ENCODE data around the gene KIAA1549. TPM values are rescaled to one million over a fixed set of nuclear protein-coding genes. Genes with fewer than 3 reads are reported as not detected.

The KIAA1549 gene
- total and polyA plus RNA-seq, 9 of the 15 experiments (the other 6 are each of a cell fraction or from before 2014, with no cell fraction given) = 0.01 to 0.29 (median 0.07) TPM

GRCh38 chr7:138848056-138848980, 132.9 kb downstream of the KIAA1549 start:
- Histone ChIP-seq H3K4me2 (ENCODE audit: insufficient read depth, low read length) (no peak overlapping the region), H3K4me3 (no peak overlapping the region), H3K27me3 (ENCODE audit: control insufficient read depth in 2 of 2, insufficient read depth in 2 of 2, low read length in 2 of 2) (peaks cover 11 to 18% of the 10 kb centered on the region in 2 experiments; a peak in 4 of 5 replicates), H3K9ac (ENCODE audit: insufficient read depth in 1 of 2, low read depth in 2 of 2, low read length in 2 of 2) (no peak overlapping the region), H4K20me1 (replicated peaks; ENCODE audit: control insufficient read depth, insufficient read depth, low read length) (no peaks in the 10 kb centered on the region), H3K9me3 (replicated peaks; ENCODE audit: control insufficient read depth, insufficient read depth, low read depth, low read length) (no peaks in the 10 kb centered on the region), H3K27ac (ENCODE audit: extremely low read depth, low read depth, low read length) (no peak overlapping the region), H3K36me3 (ENCODE audit: control insufficient read depth, insufficient read depth, low read length) (no peaks in the 10 kb centered on the region), H3K4me1 (replicated peaks in 1 of 2; ENCODE audit: control insufficient read depth in 2 of 2, insufficient read depth in 2 of 2, low read length in 2 of 2) (peaks cover 4% of the 10 kb centered on the region in 2 experiments; a peak in 2 of 5 replicates), H2AFZ (ENCODE audit: low read depth, low read length) (no peak overlapping the region), H3K9me1 (ENCODE audit: control insufficient read depth, insufficient read depth, low read length) (no peaks in the 10 kb centered on the region), H3K79me2 (ENCODE audit: control insufficient read depth, insufficient read depth, low read length) (no peaks in the 10 kb centered on the region)
- ATAC-seq = no peak
- ChIA-PET CTCF (ENCODE audit: low intra/inter-chr PET ratio) (no interaction called here), POLR2A (no interaction called here)
- in situ Hi-C loops (cut with MboI) = no loop called here
- BruUV-seq (replicated peaks) = no TSS peak
- no peak for TF ChIP-seq CEBPG (CRISPR knock-in tag; IDR thresholded peaks at IDR 0.05)
- TF ChIP-seq CEBPG (tag; conservative IDR thresholded peaks at IDR 0.05 in 1 of 2, IDR thresholded peaks at IDR 0.05 in 1 of 2) = peak in 1 of 2 experiments; percentile 23; a peak in 1 of 4 replicates
- TF ChIP-seq PTTG1 (tag; IDR thresholded peaks at IDR 0.05; ENCODE audit: low read depth) = no peak
- TF ChIP-seq NFE2 (IDR thresholded peaks at IDR 0.05; ENCODE audit: low read depth) = 0 out of 2 replicates have a peak, but pooled peaks have one; percentile 8
- intact Hi-C loops (cut with micrococcal nuclease) = no loop called here
- DNase-seq (ENCODE audit: extremely low read depth in 1 of 4, low spot score in 3 of 4) = no peak
- 2% methylated on average over 3 of the region's 3 CpGs for WGBS (ENCODE audit: insufficient coverage, low coverage, missing lambda C conversion rate)
- FAIRE-seq = no peak

- Histone ChIP-seq H3K9me1 (ENCODE audit: control insufficient read depth, insufficient read depth, low read length) (no peaks in the 10 kb centered on the region), H3K27me3 (ENCODE audit: control insufficient read depth in 2 of 2, insufficient read depth in 2 of 2, low read length in 2 of 2) (peaks cover 2 to 8% of the 10 kb centered on the region in 2 experiments; a peak in 3 of 5 replicates), H3K9me3 (replicated peaks; ENCODE audit: control insufficient read depth, insufficient read depth, low read depth, low read length) (no peaks in the 10 kb centered on the region), H3K4me1 (replicated peaks in 1 of 2; ENCODE audit: control insufficient read depth in 2 of 2, insufficient read depth in 2 of 2, low read length in 2 of 2) (peaks cover 4 to 7% of the 10 kb centered on the region in 2 experiments; a peak in 4 of 5 replicates), H2AFZ (ENCODE audit: low read depth, low read length) (no peak overlapping the region), H3K79me2 (ENCODE audit: control insufficient read depth, insufficient read depth, low read length) (no peaks in the 10 kb centered on the region), H3K4me2 (ENCODE audit: insufficient read depth, low read length) (no peak overlapping the region), H3K9ac (ENCODE audit: insufficient read depth in 1 of 2, low read depth in 2 of 2, low read length in 2 of 2) (no peak overlapping the region), H3K36me3 (ENCODE audit: control insufficient read depth, insufficient read depth, low read length) (no peaks in the 10 kb centered on the region), H3K4me3 (no peak overlapping the region), H3K27ac (ENCODE audit: extremely low read depth, low read depth, low read length) (no peak overlapping the region), H4K20me1 (replicated peaks; ENCODE audit: control insufficient read depth, insufficient read depth, low read length) (no peaks in the 10 kb centered on the region)
- CTCF ChIA-PET (ENCODE audit: low intra/inter-chr PET ratio) = no interaction called here
- no peak for ATAC-seq
- intact Hi-C loops (cut with micrococcal nuclease) = no loop called here
- 0% methylated on average over 2 of the region's 2 CpGs for WGBS (ENCODE audit: insufficient coverage, low coverage, missing lambda C conversion rate)
- no peak for FAIRE-seq
- in situ Hi-C loops (cut with MboI) = no loop called here
- TF ChIP-seq POLR2H (tag; IDR thresholded peaks at IDR 0.05; ENCODE audit: low read depth) = no peak
- no peak for TF ChIP-seq ZNF274 (IDR thresholded peaks at IDR 0.05; ENCODE audit: borderline replicate concordance, low read depth, low read length)
- TF ChIP-seq ZNF445 (CRISPR knock-in tag; IDR thresholded peaks at IDR 0.05; ENCODE audit: low read depth) = no peak
- TF ChIP-seq TCF15 (CRISPR knock-in tag; IDR thresholded peaks at IDR 0.05) = no peak
- TF ChIP-seq EHMT2 (IDR thresholded peaks at IDR 0.05) = no peak
- POLR2A ChIA-PET = no interaction called here
- no TSS peak for BruUV-seq (replicated peaks)
- no peak for DNase-seq (ENCODE audit: extremely low read depth in 1 of 4, low spot score in 3 of 4)
These were observed 135.5 kb downstream of the KIAA1549 start for GRCh38 chr7:138845711-138846110.
